Renal cortical epithelial cell (primary cell): ENCODE data around the gene GRM8. TPM values are rescaled to one million over a fixed set of nuclear protein-coding genes. Genes with fewer than 3 reads are reported as not detected.

Experiments
- DNase-seq: peaks from one replicate; pipeline ENCODE4 v3.0.0-alpha.2; 2011; ENCODE audit warnings: low read depth
- total RNA-seq: library from RNA; depleted of rRNA; stranded (reverse); fragments of >200 nt; gene quantifications from 2 replicates; pipeline ENCODE4 v1.2.3, GENCODE V29; 2014

Gene GRM8
- total RNA-seq, 1 donor from 2014 or later, result 0.70 TPM

DNA sequence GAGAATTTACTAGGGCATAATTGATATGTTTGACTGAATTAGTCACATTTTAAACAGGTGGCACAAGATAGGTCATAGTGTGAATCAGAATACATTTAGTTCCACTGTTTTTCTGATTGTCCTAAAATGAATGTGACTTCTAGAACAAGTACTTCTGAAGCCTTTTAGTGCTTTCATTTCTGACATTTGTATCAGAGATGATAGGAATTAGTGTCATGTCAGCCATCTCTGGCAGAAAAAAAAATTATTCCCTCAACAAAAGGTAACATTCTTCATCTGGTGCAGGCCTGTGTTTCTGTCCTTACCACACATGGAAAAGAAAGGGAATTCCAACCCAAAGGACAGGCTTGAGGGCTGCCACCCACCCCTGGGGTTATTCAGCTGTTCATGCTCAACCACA is 21.3 kb downstream of the GRM8 start:
- no peak for DNase-seq

DNA sequence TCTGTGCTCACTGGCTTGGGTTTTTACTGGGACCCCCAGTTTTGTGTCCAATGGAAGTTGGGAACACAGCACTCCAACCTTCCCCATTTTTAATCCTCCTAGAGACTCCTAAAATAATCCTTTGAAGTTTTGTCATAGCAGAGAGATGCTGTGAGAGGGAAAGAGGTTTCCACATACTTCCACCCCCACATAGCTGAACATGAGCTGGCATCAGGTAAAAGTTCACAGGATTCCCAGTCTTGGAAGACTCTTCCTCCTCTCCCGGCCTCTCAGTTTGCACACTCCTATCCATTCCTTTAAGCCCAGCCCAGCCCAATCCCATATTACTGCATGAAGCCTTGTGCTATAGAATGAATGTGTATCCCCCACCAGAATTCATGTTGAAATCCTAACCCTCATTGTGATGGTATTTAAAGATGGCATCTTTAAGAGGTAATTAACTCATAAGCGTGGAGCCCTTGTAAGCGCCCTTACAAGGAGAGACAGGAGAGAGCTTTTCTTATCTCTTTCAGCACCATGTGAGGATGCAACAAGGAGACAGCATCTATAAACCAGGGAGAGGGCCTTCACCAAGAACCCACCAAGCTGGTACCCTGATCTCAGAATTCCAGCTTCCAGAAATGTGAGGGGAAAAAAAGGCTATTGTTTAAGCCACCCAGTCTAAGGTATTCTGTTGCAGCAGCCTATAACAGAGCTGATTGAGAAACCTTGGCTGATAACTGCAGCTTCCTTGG is 22.4 kb downstream of the GRM8 start:
- DNase-seq, result no peak

DNA sequence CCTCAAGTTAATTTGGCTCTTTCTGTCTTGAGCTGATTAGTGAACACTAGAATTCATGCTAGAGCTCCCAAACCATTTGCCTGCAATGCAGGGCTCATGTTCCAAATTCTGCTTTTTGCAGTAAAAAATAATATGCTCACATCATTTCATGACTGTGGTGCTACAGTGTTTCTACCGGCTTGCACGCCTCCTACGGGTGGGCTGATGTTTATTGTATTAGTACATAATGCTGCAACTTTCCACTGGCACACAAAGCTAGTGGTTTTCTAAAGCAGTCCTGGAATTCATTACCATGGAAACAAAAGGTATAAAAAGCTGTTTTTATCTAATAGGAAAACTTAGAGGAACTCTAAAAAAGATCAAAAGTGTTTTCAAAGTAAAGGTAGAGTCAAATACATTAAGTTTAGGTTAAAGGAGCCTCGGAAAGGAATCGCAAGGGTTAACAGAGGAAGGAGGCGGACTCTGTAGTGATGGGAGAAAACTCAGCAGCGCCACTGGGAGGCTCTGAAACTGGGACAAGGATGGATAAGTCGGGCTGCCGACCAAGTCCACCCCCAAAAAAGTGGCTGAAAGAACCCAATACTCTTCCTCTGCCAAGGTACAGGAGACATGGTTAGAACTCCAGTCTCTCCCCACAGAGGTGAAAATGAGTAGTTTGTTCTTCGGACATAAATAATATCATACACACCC is 25.9 kb downstream of the GRM8 start:
- no peak for DNase-seq

- DNase-seq, result no peak
Measured at GRCh38 chr7:127221731-127222130, 31.0 kb downstream of the GRM8 start.

DNA sequence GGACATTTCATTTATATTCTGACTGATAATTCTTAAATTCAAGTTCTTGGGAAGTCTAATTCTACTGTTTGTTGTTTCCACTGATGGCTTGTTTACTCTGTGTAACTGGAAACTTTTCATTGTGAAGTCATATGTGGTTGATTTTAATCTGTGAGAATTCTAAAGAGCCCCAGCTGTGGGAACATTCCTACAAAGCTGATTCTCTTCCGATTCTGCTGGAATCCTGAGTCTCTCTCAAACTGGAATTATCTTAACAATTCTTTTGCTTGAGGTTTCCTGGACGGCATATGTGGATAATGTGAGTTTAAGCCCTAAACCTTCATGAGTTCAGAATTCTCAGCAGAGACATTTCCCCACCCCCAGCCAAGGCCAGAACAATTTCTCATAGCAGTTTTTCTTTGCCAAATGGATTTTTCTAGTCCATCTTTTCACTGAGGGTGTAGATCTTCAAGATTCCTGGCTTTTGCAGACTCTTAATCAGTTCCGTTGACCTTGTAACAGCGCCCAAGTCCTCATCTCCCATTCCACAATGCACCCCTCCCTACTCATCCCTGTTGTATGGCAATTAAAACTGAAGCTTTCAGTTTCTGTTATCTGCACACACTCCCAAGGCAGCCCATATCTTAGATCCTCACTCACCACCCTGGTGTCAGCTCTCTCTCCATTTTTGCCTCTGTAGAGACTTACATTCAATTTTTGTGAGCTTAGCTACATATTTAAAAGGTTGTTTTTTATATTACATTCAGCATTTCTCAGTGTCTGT is 37.6 kb downstream of the GRM8 start:
- no peak for DNase-seq

DNA sequence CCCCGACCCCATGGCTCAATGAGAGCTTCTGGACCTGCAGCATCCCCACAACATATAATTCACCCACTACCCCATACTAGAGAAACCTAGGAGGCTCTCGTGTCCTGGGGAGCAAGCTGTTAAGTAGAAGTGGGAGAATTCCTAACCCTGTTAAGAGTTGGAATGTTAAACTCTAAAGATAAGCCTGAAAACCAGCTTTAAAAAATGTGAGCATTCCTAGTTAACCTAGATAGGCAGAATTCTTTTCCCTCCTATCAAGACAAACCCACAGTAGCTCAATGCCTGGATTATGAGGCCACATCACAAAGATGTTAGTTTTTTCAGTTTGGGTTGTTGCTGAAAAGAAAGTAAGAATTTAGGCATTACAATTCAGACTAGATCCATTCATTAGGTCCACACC is 42.9 kb downstream of the GRM8 start:
- DNase-seq, result no peak

DNA sequence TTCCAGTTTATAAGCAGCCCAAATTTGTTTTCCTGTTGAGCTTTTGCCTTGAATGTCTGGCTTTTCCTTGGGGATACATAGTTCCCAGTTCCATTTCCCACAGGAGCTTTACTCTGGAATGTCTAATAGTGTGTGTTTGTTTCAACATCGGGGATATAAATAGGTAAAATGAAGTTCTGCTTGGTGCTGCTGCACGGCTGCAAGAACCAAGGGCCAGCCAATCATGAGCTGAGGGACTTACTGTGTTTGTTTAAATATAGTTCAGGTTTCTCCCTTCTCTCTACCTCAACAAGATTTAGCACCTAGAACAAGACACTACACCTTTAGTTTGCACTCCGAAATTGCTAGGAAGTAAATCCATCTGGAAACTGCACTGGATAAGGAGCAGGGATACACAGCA is 43.9 kb downstream of the GRM8 start:
- no peak for DNase-seq

GRCh38 chr7:127208351-127208750 is 44.4 kb downstream of the GRM8 start:
- no peak for DNase-seq

DNA sequence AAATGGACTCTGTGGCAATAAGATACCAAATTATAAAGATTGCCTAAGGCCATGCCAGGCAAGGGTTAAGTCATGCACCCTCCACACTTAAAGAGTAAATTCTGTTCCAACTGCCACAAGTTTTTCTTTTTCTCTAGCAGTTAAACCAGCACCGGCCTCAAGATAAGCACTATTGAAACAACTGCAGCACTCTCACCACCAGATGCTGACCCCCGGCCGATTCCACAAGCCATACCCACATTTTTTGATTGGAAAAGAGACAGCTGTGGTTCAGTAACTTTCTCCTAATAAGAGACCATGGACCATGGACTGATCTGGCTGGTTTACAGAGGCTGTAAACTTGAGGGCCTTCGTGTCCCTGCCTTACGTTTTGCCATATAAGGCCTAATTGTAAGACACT is 44.9 kb downstream of the GRM8 start:
- no peak for DNase-seq

- DNase-seq, result no peak
Measured at GRCh38 chr7:127207230-127207629, 45.5 kb downstream of the GRM8 start.

GRCh38 chr7:127194571-127194970 is 58.2 kb downstream of the GRM8 start:
- DNase-seq, result no peak

DNA sequence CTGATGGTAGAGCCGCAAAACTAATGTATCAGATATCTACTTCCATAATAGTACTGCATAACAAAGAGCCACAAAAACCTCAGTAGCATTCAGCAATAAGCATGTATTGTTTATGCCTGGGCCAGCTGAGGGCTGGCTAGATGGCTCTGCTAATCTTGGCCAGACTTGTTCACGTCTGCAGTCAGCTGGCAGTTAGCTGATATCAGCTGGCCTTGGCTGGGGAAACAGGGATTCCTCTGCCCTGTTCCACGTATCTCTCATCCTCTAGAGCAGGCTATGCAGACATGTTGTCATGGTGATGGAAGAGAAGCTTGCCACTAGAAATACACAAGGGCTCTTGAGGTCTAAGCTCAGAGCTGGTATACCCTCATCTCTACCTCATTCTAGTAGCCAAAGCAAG is 62.9 kb downstream of the GRM8 start:
- DNase-seq, result no peak

DNA sequence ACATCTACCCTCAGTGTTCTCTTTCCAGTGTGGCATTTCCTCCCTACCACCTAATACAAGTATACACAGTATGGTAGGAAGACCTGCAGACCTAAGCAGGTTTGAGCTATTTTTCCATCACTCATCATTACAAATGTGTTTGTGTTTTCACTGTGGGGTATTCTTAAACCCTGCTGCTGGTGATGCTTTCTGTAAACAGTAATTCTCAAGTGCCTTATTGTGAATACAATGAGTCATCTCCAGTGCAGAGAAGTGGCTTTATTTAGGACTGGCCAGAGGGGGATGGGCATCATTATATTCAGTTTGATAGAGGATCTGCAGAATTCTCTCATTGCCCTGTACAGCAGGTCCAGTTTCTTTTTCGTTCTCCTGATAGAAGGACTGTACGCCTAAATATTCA is 63.7 kb downstream of the GRM8 start:
- DNase-seq, result no peak

- no peak for DNase-seq
Measured at GRCh38 chr7:127187740-127188139, 65.0 kb downstream of the GRM8 start.

DNA sequence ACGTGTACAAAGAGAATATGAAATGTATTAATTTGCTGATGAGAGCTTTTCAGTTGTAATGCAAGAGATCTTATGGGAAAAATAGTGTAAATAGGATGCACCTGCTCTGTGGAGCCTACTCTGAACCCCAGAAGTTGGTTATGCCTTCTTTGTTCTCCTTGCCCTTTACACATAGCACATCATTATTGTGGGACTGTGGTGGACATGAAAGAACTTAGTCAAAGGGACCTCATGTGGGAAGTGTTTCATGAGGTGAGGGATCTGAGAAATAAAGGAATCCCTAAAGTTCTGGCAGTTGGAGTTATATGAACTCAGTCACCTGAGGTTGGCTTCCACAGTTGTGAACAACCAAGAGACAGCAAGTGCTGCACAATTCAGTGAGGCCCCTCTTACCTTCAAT is 66.1 kb downstream of the GRM8 start:
- no peak for DNase-seq

DNA sequence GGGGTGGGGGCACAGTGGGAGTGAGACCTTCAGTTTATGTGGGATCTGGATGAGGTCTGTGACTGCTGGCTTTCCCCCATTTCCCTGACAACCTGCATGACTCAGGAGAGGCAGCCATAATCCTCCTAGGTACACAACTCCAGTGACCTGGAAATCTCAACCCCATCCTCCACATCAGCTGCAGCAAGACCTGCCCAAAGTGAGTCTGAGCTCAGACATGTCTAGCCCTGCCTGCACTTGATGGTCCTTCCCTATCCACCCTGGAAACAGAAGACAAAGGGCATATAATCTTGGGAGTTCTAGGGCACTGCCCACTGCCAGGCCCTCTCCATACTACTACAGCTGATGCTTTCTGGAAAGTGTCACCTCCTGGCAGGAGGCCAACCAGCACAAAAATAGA is 75.6 kb downstream of the GRM8 start:
- DNase-seq, result no peak

DNA sequence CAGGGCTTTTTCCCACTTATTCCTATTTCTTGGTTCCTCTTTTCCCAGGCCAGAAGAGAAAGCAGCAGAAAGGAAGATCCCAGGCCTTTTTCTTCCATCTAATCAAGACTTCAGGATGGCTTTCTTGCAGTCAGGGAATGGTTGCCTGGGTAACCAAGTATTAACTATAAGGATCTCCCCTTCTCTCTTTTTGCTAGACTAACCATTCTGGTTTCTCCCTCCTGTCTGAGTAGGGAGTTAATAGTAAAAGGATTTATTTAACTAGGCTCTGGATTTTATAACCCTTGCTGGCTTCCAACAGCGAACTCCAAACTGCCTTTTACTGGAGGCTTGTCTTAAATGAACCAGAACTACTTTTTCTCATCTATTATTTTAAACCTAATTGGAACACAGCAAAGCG is 90.4 kb downstream of the GRM8 start:
- no peak for DNase-seq

GRCh38 chr7:127158659-127159058 is 94.1 kb downstream of the GRM8 start:
- peak; percentile 2 for DNase-seq

- no peak for DNase-seq
Measured at GRCh38 chr7:127154958-127155357, 97.8 kb downstream of the GRM8 start.

DNA sequence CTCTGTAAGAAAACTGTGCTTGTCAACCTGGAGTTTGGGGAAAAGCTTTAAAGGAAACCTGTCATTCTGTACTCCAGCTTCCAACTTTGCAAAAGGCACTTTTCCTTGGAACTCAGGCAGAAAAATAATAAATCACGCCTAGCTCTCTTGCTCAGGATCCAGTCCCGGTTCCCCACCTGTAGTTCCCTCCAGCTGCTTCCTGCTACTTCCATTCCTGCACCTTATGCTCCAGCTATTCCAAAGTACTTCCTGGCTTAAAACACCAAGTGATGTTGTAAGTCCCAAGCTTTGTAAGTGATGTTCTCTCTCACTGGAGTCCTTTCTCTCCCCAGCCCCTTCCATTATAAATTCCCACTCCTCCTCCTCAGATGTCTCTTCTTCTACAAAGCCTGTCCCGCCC is 98.6 kb downstream of the GRM8 start:
- no peak for DNase-seq

DNA sequence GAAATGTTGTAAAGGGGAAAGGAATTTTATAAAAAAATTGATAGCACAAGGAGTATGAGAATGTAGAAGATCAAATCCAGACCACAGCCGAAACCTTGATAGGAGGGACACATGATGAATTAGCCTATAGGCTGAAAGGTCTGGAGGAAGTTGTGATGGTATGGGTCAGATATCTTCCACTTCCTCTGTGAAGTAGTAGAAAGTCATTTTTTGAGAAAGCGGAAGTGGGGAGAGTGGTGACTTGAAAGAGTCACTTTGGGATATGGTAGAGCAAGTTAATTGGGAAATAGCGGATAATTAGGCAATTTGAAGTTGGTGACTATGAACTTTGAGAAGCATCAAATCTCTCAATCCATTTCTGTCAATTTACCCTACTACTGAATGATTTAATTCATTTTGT is 99.4 kb downstream of the GRM8 start:
- no peak for DNase-seq

- DNase-seq, result no peak
Measured at GRCh38 chr7:127152423-127152822, 100.3 kb downstream of the GRM8 start.

DNA sequence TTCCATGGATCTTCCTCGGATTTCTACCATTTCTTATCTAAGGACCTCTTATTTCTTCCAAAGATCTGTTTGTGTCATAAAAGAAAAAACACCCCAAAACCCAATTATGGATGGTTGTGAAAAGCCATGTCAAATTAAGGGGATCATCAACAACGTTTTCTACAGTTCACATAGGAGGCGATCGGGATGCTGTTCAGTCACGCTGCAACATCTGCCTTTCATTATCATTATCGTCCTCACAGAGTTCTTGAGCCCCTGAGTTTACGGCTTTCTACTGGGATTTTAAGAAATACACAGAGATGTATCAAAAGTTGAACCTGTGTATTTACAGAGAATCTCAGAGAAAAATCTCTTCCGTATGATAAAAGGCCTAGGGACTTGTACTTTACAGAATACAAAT is 101.4 kb downstream of the GRM8 start:
- no peak for DNase-seq
